Measurements from ENCODE around the gene TXNL4A.

Gene TXNL4A

GRCh38 chr18:80034852-80035406 lies 46.6 kb upstream of the TXNL4A start:
- peak overlapping the region; percentile 74 for H3K4me2 ChIP-seq (ENCODE audit: low read length)
- H3K79me2 ChIP-seq (ENCODE audit: control insufficient read depth, low read length) = peaks cover 45% of the 10 kb centered on the region
- no peaks in the 10 kb centered on the region for H3K9me2 ChIP-seq (replicated peaks; ENCODE audit: control insufficient read depth, low read length)
- no peaks in the 10 kb centered on the region for H3K27me3 ChIP-seq (ENCODE audit: control insufficient read depth, low read length)
- H3K36me3 ChIP-seq (ENCODE audit: control insufficient read depth, low read length) = peaks cover 30% of the 10 kb centered on the region
- H3K9me3 ChIP-seq (ENCODE audit: control insufficient read depth, insufficient read depth, low read length) = no peaks in the 10 kb centered on the region
- H3K27ac ChIP-seq (ENCODE audit: low read depth, low read length) = peak overlapping the region; percentile 55
- no peak for TF ChIP-seq CTCF (IDR thresholded peaks at IDR 0.05; ENCODE audit: low read depth, low read length, poor library complexity, severe bottlenecking)
- no peak for TF ChIP-seq EZH2phosphoT487 (IDR thresholded peaks at IDR 0.05; ENCODE audit: borderline replicate concordance, low read length)
- H3F3A ChIP-seq (ENCODE audit: control insufficient read depth, insufficient read depth) = 0 out of 2 replicates have a peak, but pooled peaks cover 5% of the 10 kb centered on the region
- H4K20me1 ChIP-seq (ENCODE audit: control insufficient read depth, insufficient read depth, low read depth, low read length) = no peaks in the 10 kb centered on the region
- peaks cover 19% of the 10 kb centered on the region for H3K4me1 ChIP-seq (ENCODE audit: control insufficient read depth, low read length)
- H3K4me3 ChIP-seq (ENCODE audit: low read length) = peak overlapping the region; percentile 89

- peaks cover 19% of the 10 kb centered on the region for H3K4me1 ChIP-seq (ENCODE audit: control insufficient read depth, low read length)
- H3K9me3 ChIP-seq (ENCODE audit: control insufficient read depth, insufficient read depth, low read length) = no peaks in the 10 kb centered on the region
- H3F3A ChIP-seq (ENCODE audit: control insufficient read depth, insufficient read depth) = 0 out of 2 replicates have a peak, but pooled peaks cover 5% of the 10 kb centered on the region
- no peaks in the 10 kb centered on the region for H4K20me1 ChIP-seq (ENCODE audit: control insufficient read depth, insufficient read depth, low read depth, low read length)
- no peaks in the 10 kb centered on the region for H3K27me3 ChIP-seq (ENCODE audit: control insufficient read depth, low read length)
- peak within 1 kb of the TSS; percentile 89 for H3K4me3 ChIP-seq (ENCODE audit: low read length)
- H3K79me2 ChIP-seq (ENCODE audit: control insufficient read depth, low read length) = peaks cover 41% of the 10 kb centered on the region
- no peaks in the 10 kb centered on the region for H3K9me2 ChIP-seq (replicated peaks; ENCODE audit: control insufficient read depth, low read length)
- TF ChIP-seq EZH2phosphoT487 (IDR thresholded peaks at IDR 0.05; ENCODE audit: borderline replicate concordance, low read length) (no peak), CTCF (IDR thresholded peaks at IDR 0.05; ENCODE audit: low read depth, low read length, poor library complexity, severe bottlenecking) (peak; percentile 47)
- H3K27ac ChIP-seq (ENCODE audit: low read depth, low read length) = peak within 1 kb of the TSS; percentile 55
- H3K4me2 ChIP-seq (ENCODE audit: low read length) = peak within 1 kb of the TSS; percentile 99
- H3K36me3 ChIP-seq (ENCODE audit: control insufficient read depth, low read length) = peaks cover 25% of the 10 kb centered on the region
These were observed 45.9 kb upstream of the TXNL4A start, which contains the start of gene RBFA for GRCh38 chr18:80034068-80034851. Gene RBFA (plus strand): TSS chr18:80034434. CDS start chr18:80034496, 62 bp downstream.

GRCh38 chr18:80033181-80034067 lies 45.1 kb upstream of the TXNL4A start:
- 0 out of 2 replicates have a peak, but pooled peaks cover 5% of the 10 kb centered on the region for H3F3A ChIP-seq (ENCODE audit: control insufficient read depth, insufficient read depth)
- H3K27ac ChIP-seq (ENCODE audit: low read depth, low read length) = peak overlapping the region; percentile 52
- TF ChIP-seq EZH2phosphoT487 (IDR thresholded peaks at IDR 0.05; ENCODE audit: borderline replicate concordance, low read length) = no peak

More at GRCh38 chr18:80033181-80034067, 45.1 kb upstream of the TXNL4A start:
- Histone ChIP-seq H3K4me2 (ENCODE audit: low read length) (peak overlapping the region; percentile 99), H3K27me3 (ENCODE audit: control insufficient read depth, low read length) (no peaks in the 10 kb centered on the region), H3K9me2 (replicated peaks; ENCODE audit: control insufficient read depth, low read length) (no peaks in the 10 kb centered on the region), H3K9me3 (ENCODE audit: control insufficient read depth, insufficient read depth, low read length) (no peaks in the 10 kb centered on the region), H4K20me1 (ENCODE audit: control insufficient read depth, insufficient read depth, low read depth, low read length) (no peaks in the 10 kb centered on the region), H3K4me1 (ENCODE audit: control insufficient read depth, low read length) (peaks cover 19% of the 10 kb centered on the region), H3K4me3 (ENCODE audit: low read length) (peak overlapping the region; percentile 89), H3K79me2 (ENCODE audit: control insufficient read depth, low read length) (peaks cover 37% of the 10 kb centered on the region), H3K36me3 (ENCODE audit: control insufficient read depth, low read length) (peaks cover 17% of the 10 kb centered on the region)
